ENCODE measurements around the gene ZYX. TPM values are rescaled to one million over a fixed set of nuclear protein-coding genes. Genes with fewer than 3 reads are reported as not detected.

ZYX gene
- total RNA-seq, 1 experiment from 2014 or later = 237 TPM

DNA sequence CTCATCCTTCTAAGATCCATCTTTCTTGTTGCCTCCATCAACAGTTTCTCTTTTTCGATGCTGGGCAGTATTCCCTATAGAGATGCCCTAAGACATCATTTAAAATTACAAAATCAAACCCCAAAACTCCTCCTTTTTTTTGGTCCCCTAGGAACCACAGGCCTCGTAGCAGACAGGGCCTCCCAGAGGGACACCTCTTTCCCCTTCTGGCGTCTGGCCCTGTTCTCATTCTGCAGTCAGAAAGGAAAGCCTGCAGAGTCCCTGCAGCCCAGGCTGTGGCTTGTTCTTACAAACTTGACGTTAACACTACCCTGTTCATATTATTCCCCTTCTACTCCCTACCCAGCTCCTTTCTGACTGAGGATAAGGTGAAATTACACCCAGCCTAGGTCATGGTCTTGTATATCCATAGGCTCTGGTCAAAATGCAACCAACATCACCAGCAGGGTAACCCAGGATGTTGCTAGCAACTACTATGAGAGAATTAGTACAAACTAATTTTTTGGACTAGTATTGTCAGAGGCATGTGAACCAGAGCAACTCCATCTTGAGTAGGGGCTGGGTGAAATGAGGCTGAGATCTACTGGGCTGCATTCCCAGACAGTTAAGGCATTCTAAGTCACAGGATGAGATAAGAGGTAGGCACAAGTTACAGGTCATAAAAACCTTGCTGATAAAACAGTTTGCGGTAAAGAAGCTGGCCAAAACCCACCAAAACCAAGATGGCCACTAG is 31.0 kb downstream of the ZYX start:
- Histone ChIP-seq H3K27me3 (ENCODE audit: insufficient read depth, low read length) (no peaks in the 10 kb centered on the region), H4K20me1 (ENCODE audit: control insufficient read depth, insufficient read depth, insufficient read length) (no peaks in the 10 kb centered on the region), H4K8ac (replicated peaks; ENCODE audit: insufficient read length, low read depth, low read length) (no peak overlapping the region), H3K56ac (ENCODE audit: insufficient read length, low read depth, low read length) (no peak overlapping the region), H2AK5ac (ENCODE audit: insufficient read length, low read length) (no peak overlapping the region), H3K9ac (ENCODE audit: extremely low read depth, insufficient read length, low read length) (no peak overlapping the region), H3K4ac (ENCODE audit: low read depth, low read length) (no peak overlapping the region), H3K18ac (ENCODE audit: insufficient read length, low read depth, low read length) (no peak overlapping the region), H4K5ac (ENCODE audit: insufficient read length, low read depth, low read length) (no peak overlapping the region), H3K23me2 (ENCODE audit: insufficient read length, low read depth, low read length, poor library complexity, severe bottlenecking) (peaks cover 10% of the 10 kb centered on the region), H2BK15ac (ENCODE audit: low read depth, low read length) (no peak overlapping the region), H2BK120ac (ENCODE audit: low read depth, low read length, poor library complexity, severe bottlenecking) (no peak overlapping the region), H3K79me2 (ENCODE audit: insufficient read depth, low read length) (peaks cover 3% of the 10 kb centered on the region; the same call in 1 of the 2 replicates), H3K14ac (ENCODE audit: insufficient read depth, low read length) (no peak overlapping the region), H3K9me3 (ENCODE audit: control insufficient read depth, low read depth, low read length) (no peaks in the 10 kb centered on the region), H3K4me2 (ENCODE audit: insufficient read depth, insufficient read length, low read length) (no peak overlapping the region), H2BK20ac (ENCODE audit: low read depth, low read length, poor library complexity, severe bottlenecking) (no peak overlapping the region), H2BK12ac (ENCODE audit: insufficient read length, low read depth, low read length) (no peak overlapping the region), H2BK5ac (ENCODE audit: insufficient read length, low read length) (no peak overlapping the region), H3T11ph (ENCODE audit: low read length) (no peak overlapping the region), H3K79me1 (ENCODE audit: insufficient read depth, low read depth, low read length, poor library complexity, severe bottlenecking) (no peaks in the 10 kb centered on the region), H4K91ac (ENCODE audit: insufficient read length, low read depth, low read length) (no peak overlapping the region), H3K23ac (ENCODE audit: insufficient read length, low read depth, low read length) (no peak overlapping the region), H2AFZ (ENCODE audit: low read length) (no peak overlapping the region), H3K27ac (ENCODE audit: insufficient read length, low read depth, low read length) (no peak overlapping the region), H3K4me1 (ENCODE audit: insufficient read depth, low read length) (peaks cover 23% of the 10 kb centered on the region)
- peak overlapping the region in 2 of 3 experiments; percentile 32 to 60; a peak in 3 of 7 replicates for H3K27ac Mint-ChIP-seq
- H3K4me1 Mint-ChIP-seq = peaks cover 64 to 67% of the 10 kb centered on the region in 2 experiments
- H3K27me3 Mint-ChIP-seq (ENCODE audit: low read depth) = no peaks in the 10 kb centered on the region
- H3K9me3 Mint-ChIP-seq = no peaks in the 10 kb centered on the region
- H3K36me3 Mint-ChIP-seq (ENCODE audit: insufficient read depth in 1 of 3, low read depth in 3 of 3) = peaks cover under 1 to 7% (median 2%) of the 10 kb centered on the region in 3 experiments; a peak in 4 of 7 replicates
- WGBS (ENCODE audit: extremely low coverage, insufficient read length, low lambda C conversion rate) = no CpG with 5 or more reads among the region's 5 CpGs
- H3K4me3 Mint-ChIP-seq = no peak overlapping the region
- TF ChIP-seq, protein P1, sequence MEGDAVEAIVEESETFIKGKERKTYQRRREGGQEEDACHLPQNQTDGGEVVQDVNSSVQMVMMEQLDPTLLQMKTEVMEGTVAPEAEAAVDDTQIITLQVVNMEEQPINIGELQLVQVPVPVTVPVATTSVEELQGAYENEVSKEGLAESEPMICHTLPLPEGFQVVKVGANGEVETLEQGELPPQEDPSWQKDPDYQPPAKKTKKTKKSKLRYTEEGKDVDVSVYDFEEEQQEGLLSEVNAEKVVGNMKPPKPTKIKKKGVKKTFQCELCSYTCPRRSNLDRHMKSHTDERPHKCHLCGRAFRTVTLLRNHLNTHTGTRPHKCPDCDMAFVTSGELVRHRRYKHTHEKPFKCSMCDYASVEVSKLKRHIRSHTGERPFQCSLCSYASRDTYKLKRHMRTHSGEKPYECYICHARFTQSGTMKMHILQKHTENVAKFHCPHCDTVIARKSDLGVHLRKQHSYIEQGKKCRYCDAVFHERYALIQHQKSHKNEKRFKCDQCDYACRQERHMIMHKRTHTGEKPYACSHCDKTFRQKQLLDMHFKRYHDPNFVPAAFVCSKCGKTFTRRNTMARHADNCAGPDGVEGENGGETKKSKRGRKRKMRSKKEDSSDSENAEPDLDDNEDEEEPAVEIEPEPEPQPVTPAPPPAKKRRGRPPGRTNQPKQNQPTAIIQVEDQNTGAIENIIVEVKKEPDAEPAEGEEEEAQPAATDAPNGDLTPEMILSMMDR (conservative IDR thresholded peaks at IDR 0.05) = 0 out of 3 replicates have a peak, but pooled peaks have one; percentile 23
- no peak for DNase-seq
